Esophagus muscularis mucosa (tissue), 4 donors: ENCODE data around the gene TP63.

Experiments
- CTCF ChIP-seq, 3 experiments: fragments of 200-600 bp in 2 of 3; fragments of 450-650 bp in 1 of 3; sonication (generic) in 2 of 3; IDR thresholded peaks; one replicate each; pipeline ENCODE4 v1.5.1; 2017 to 2019; ENCODE audit warnings: antibody characterized with exemption in 3 of 3, mild to moderate bottlenecking in 2 of 3, moderate library complexity in 1 of 3
- EP300 ChIP-seq: sonication (generic); formaldehyde crosslinking; IDR thresholded peaks from one replicate; pipeline ENCODE4 v1.6.1; 2017; ENCODE audit warnings: antibody characterized with exemption
- POLR2A ChIP-seq: fragments of 450-650 bp; IDR thresholded peaks from one replicate; pipeline ENCODE4 v1.6.1; 2017; ENCODE audit warnings: antibody characterized with exemption, moderate library complexity, mild to moderate bottlenecking, low read depth
- POLR2AphosphoS5 ChIP-seq, 2 donors: sonication (generic); formaldehyde crosslinking; IDR thresholded peaks; one replicate each; pipeline ENCODE4 v1.6.1; 2017; ENCODE audit warnings: antibody characterized with exemption in 2 of 2

DNA sequence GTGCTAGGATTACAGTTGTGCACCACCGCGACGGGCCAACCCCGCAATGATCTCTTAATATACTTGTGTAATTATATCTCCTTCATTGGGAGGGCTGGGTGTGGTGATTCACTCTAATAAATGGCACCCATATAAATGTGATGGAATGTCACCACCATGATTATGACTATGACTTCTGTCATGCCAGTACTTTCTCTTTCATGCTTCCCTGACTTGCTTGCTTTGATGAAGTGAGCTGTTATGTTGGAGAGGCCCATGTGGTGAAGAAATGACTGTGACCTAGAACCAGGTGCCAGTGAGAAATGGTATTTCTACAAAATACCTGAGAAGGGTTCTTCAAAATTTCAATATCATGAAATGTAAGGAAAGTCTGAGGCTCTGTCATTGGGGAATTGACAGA, 24.4 kb upstream of the TP63 start:
- TF ChIP-seq CTCF (IDR thresholded peaks at IDR 0.05) (no peak), POLR2A (no peak), POLR2AphosphoS5 (IDR thresholded peaks at IDR 0.05) (no peak), EP300 (no peak)
